ENCODE results near the gene LPCAT1.
"Not testable (repeated sequence)": the region's sequence is repeated elsewhere in the genome, so short reads cannot be mapped to it uniquely, and the experiment has no call there.

Gene LPCAT1

DNA sequence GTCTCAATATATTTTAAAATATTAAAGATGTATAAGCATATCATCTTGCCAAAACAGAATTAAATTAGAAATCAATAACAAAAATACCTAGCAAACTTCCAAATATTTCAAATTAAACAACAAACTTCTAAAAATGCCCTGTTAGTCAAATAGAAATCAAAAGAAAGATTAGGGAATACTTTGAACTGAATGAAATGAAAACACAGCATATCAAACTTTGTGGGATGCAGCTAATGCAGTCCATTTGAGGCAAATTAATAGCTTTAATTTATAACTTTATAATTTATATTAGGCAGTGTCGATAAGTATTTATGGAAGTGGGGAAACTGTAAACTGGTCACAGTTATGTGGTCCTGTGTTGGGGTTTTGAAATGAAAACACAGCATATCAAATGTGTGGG is 95.7 kb downstream of the LPCAT1 start:
- TF ChIP-seq CTCF (conservative IDR thresholded peaks at IDR 0.05; ENCODE audit: low read depth, low read length), result no peak
- peaks cover 17% of the 10 kb centered on the region; the same call in 1 of the 2 replicates for H3K27me3 ChIP-seq (ENCODE audit: insufficient read depth, low read depth)
- no peak overlapping the region for H3K9ac ChIP-seq

DNA sequence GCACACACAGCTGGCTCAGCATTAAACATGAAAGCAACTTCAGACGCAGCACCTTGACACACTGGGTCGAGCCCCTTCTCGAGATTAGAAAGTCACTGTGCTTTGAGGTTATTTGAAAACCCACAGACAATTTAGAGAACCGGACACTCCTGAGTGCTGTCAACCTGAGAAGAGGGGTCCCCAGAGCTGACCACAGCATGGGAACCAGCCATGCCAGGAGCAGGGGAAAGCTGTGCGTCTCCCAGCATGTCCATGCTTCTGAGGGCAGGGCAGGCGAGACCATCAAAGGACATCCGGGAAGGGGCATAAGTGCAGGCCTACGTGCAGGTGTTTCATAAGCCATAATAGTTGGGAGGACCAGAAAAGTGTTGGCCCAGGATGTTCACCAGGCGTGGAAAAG is 99.0 kb downstream of the LPCAT1 start:
- H3K4me2 ChIP-seq, result no peak overlapping the region
- H3K4me3 ChIP-seq (IDR thresholded peaks at IDR 0.05; ENCODE audit: insufficient read depth, low read depth, low read length), result no peak overlapping the region
- TF ChIP-seq CTCF (conservative IDR thresholded peaks at IDR 0.05; ENCODE audit: low read depth, low read length), result no peak
- H3K27ac ChIP-seq, result no peak overlapping the region
- H4K20me1 ChIP-seq (ENCODE audit: insufficient read depth), result no peaks in the 10 kb centered on the region
- no peaks in the 10 kb centered on the region for H3K79me2 ChIP-seq (ENCODE audit: insufficient read depth, low read depth)
- H2AFZ ChIP-seq (ENCODE audit: low read depth), result no peak overlapping the region
- no peak overlapping the region for H3K9ac ChIP-seq
- H3K4me1 ChIP-seq (ENCODE audit: low read depth, poor library complexity, severe bottlenecking), result no peaks in the 10 kb centered on the region
- H3K36me3 ChIP-seq (ENCODE audit: insufficient read depth), result no peaks in the 10 kb centered on the region
- H3K27me3 ChIP-seq (ENCODE audit: insufficient read depth, low read depth), result peaks cover 13% of the 10 kb centered on the region; the same call in 1 of the 2 replicates

More for the DNA sequence above, 95.7 kb downstream of the LPCAT1 start:
- no peaks in the 10 kb centered on the region for H3K79me2 ChIP-seq (ENCODE audit: insufficient read depth, low read depth)
- H3K27ac ChIP-seq, result no peak overlapping the region
- H3K36me3 ChIP-seq (ENCODE audit: insufficient read depth), result no peaks in the 10 kb centered on the region
- H3K4me1 ChIP-seq (ENCODE audit: low read depth, poor library complexity, severe bottlenecking), result no peaks in the 10 kb centered on the region
- H3K4me3 ChIP-seq (IDR thresholded peaks at IDR 0.05; ENCODE audit: insufficient read depth, low read depth, low read length), result no peak overlapping the region
- H2AFZ ChIP-seq (ENCODE audit: low read depth), result no peak overlapping the region
- no peaks in the 10 kb centered on the region for H4K20me1 ChIP-seq (ENCODE audit: insufficient read depth)
- H3K4me2 ChIP-seq, result no peak overlapping the region

- Histone ChIP-seq H4K20me1 (ENCODE audit: insufficient read depth) (no peaks in the 10 kb centered on the region), H3K4me1 (ENCODE audit: low read depth, poor library complexity, severe bottlenecking) (no peaks in the 10 kb centered on the region)
- TF ChIP-seq CTCF (conservative IDR thresholded peaks at IDR 0.05; ENCODE audit: low read depth, low read length), result no peak
Measured at GRCh38 chr5:1423901-1424603, 99.7 kb downstream of the LPCAT1 start.

DNA sequence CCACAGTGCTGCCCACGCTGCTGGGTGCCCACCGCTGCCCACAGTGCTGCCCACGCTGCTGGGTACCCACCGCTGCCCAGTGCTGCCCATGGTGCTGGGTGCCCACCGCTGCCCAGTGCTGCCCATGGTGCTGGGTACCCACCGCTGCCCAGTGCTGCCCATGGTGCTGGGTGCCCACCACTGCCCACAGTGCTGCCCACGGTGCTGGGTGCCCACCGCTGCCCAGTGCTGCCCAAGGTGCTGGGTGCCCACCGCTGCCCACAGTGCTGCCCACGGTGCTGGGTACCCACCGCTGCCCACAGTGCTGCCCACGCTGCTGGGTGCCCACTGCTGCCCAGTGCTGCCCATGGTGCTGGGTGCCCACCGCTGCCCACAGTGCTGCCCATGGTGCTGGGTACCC is 101.2 kb downstream of the LPCAT1 start:
- H3K4me2 ChIP-seq; H2AFZ ChIP-seq (ENCODE audit: low read depth); H3K79me2 ChIP-seq (ENCODE audit: insufficient read depth, low read depth); H3K4me3 ChIP-seq (IDR thresholded peaks at IDR 0.05; ENCODE audit: insufficient read depth, low read depth, low read length); H3K9ac ChIP-seq; H4K20me1 ChIP-seq (ENCODE audit: insufficient read depth); H3K27me3 ChIP-seq (ENCODE audit: insufficient read depth, low read depth); H3K27ac ChIP-seq; H3K36me3 ChIP-seq (ENCODE audit: insufficient read depth); H3K4me1 ChIP-seq (ENCODE audit: low read depth, poor library complexity, severe bottlenecking): not testable (repeated sequence)

More at GRCh38 chr5:1423901-1424603, 99.7 kb downstream of the LPCAT1 start:
- Histone ChIP-seq H3K27me3 (ENCODE audit: insufficient read depth, low read depth) (peaks cover 9% of the 10 kb centered on the region; the same call in 1 of the 2 replicates), H2AFZ (ENCODE audit: low read depth) (no peak overlapping the region), H3K4me3 (IDR thresholded peaks at IDR 0.05; ENCODE audit: insufficient read depth, low read depth, low read length) (no peak overlapping the region), H3K4me2 (no peak overlapping the region), H3K79me2 (ENCODE audit: insufficient read depth, low read depth) (no peaks in the 10 kb centered on the region), H3K9ac (no peak overlapping the region), H3K36me3 (ENCODE audit: insufficient read depth) (no peaks in the 10 kb centered on the region), H3K27ac (no peak overlapping the region)

All from KMS-11 (cell line).